OCI-M1 (cell line): Measurements from ENCODE around the gene NEAT1.

ENCODE experiments used
- DNase-seq: peaks from one replicate; lab custom pipeline; 2025; lab: John Stamatoyannopoulos, UW

NEAT1 gene

GRCh38 chr11:65433657-65434056 is 11.1 kb downstream of the NEAT1 start:
- no peak for DNase-seq

- DNase-seq, result no peak
Measured at GRCh38 chr11:65434057-65434666, 11.6 kb downstream of the NEAT1 start.

- DNase-seq, result no peak
Measured at GRCh38 chr11:65434667-65435410, 12.2 kb downstream of the NEAT1 start.

- no peak for DNase-seq
Measured at GRCh38 chr11:65435411-65435931, 12.9 kb downstream of the NEAT1 start.

- no peak for DNase-seq
Measured at GRCh38 chr11:65435981-65436411, 13.4 kb downstream of the NEAT1 start.

GRCh38 chr11:65436412-65437032 is 13.9 kb downstream of the NEAT1 start:
- no peak for DNase-seq

GRCh38 chr11:65437436-65438227 is 15.0 kb downstream of the NEAT1 start:
- DNase-seq, result no peak

GRCh38 chr11:65438257-65439151 is 15.9 kb downstream of the NEAT1 start:
- no peak for DNase-seq

GRCh38 chr11:65439331-65440181 is 17.0 kb downstream of the NEAT1 start:
- DNase-seq, result no peak

- no peak for DNase-seq
Measured at GRCh38 chr11:65440831-65441499, 18.4 kb downstream of the NEAT1 start.

- DNase-seq, result peak; percentile 78
Measured at GRCh38 chr11:65442842-65443331, 20.3 kb downstream of the NEAT1 start.

GRCh38 chr11:65444314-65445051 is 21.9 kb downstream of the NEAT1 start:
- DNase-seq, result no peak

- DNase-seq, result no peak
Measured at GRCh38 chr11:65445101-65445603, 22.6 kb downstream of the NEAT1 start.

GRCh38 chr11:65445604-65446445 is 23.2 kb downstream of the NEAT1 start:
- DNase-seq, result no peak

- no peak for DNase-seq
Measured at GRCh38 chr11:65446446-65447277, 24.1 kb downstream of the NEAT1 start.

GRCh38 chr11:65448074-65448417 is 25.4 kb downstream of the NEAT1 start:
- no peak for DNase-seq
